HepG2 (cell line): ENCODE data around the gene TOP3B. TPM values are rescaled to one million over a fixed set of nuclear protein-coding genes. Genes with fewer than 3 reads are reported as not detected.

ENCODE experiments used
- ATAC-seq: fragments of 200-7000 bp; cut with Tn5 transposase; 3 replicates; pipeline ENCODE4 v1.9.1; 2020; ENCODE audit warnings: mild to moderate bottlenecking, moderate library complexity
- BruUV-seq: library from RNA; stranded (reverse); fragments of 400-500 nt; replicated peaks from 2 replicates; lab custom pipeline; 2021; lab: Mats Ljungman, UMichigan
- CTCF ChIA-PET: fragments of 300-600 bp; formaldehyde crosslinking; extraction: SDS; loops from one replicate; lab custom pipeline; 2021; ENCODE audit warnings: low total read pairs, inconsistent platforms, low intra/inter-chr PET ratio; lab: Yijun Ruan, JAX
- POLR2A ChIA-PET: fragments of 350-600 bp; sonication (Branson Sonifier 250); formaldehyde crosslinking; loops from one replicate; lab custom pipeline; 2020; ENCODE audit warnings: antibody characterized with exemption, inconsistent platforms; lab: Yijun Ruan, JAX
- DNase-seq: peaks from one replicate; pipeline ENCODE4 v3.0.0-alpha.2; 2015; ENCODE audit warnings: low spot score
- FAIRE-seq: peaks from 3 replicates; lab custom pipeline; 2011; peaks lifted over from hg19 to GRCh38; lab: Jason Lieb, UNC
- H2AFZ ChIP-seq: one replicate; pipeline ENCODE4 v1.6.1; 2011; ENCODE audit warnings: low read length, inconsistent platforms
- H3K27ac ChIP-seq: fragments of 300-600 bp; 3 replicates; pipeline ENCODE4 v1.8.0; 2011; ENCODE audit warnings: mixed run types, mild to moderate bottlenecking, mixed read lengths, low read length, inconsistent platforms; ENCODE audit not compliant: insufficient read depth; ENCODE audit errors: extremely low read length
- H3K27me3 ChIP-seq, 2 experiments: fragments of 200-600 bp in 1 of 2; 2 replicates in 1 of 2; 3 replicates in 1 of 2; pipeline versions ENCODE4 v1.6.0 to v1.8.0; 2011; ENCODE audit warnings: low read length in 2 of 2, mild to moderate bottlenecking in 2 of 2, moderate library complexity in 2 of 2, inconsistent platforms in 1 of 2; ENCODE audit not compliant: insufficient read depth in 2 of 2, control insufficient read depth in 1 of 2
- H3K36me3 ChIP-seq, 2 experiments: fragments of 200-600 bp in 1 of 2; replicated peaks in 1 of 2; 2 replicates in 1 of 2; 3 replicates in 1 of 2; pipeline versions ENCODE4 v1.5.1 to v1.8.0; 2011; ENCODE audit warnings: low read length in 2 of 2, inconsistent platforms in 1 of 2; ENCODE audit not compliant: insufficient read depth in 2 of 2, control insufficient read depth in 1 of 2
- H3K4me1 ChIP-seq: 2 replicates; pipeline ENCODE4 v1.5.1; 2012; ENCODE audit warnings: low read length, inconsistent platforms; ENCODE audit not compliant: insufficient read depth
- H3K4me2 ChIP-seq: 2 replicates; pipeline ENCODE4 v1.6.0; 2011; ENCODE audit warnings: low read depth, low read length, inconsistent platforms
- H3K4me3 ChIP-seq, 3 experiments: fragments of 200-600 bp in 1 of 3; sonication (generic), shearing (Covaris generic) in 1 of 3; replicated peaks in 1 of 3; 2 replicates each; pipeline ENCODE4 v1.5.1; 2011 to 2016; ENCODE audit warnings: low read length in 3 of 3, inconsistent platforms in 2 of 3, low read depth in 2 of 3, mild to moderate bottlenecking in 2 of 3, control low read depth in 1 of 3, mixed read lengths in 1 of 3; ENCODE audit not compliant: insufficient read depth in 1 of 3
- H3K79me2 ChIP-seq: one replicate; pipeline ENCODE4 v1.6.1; 2011; ENCODE audit warnings: low read length, inconsistent platforms; ENCODE audit not compliant: insufficient read depth
- H3K9ac ChIP-seq: 2 replicates; pipeline ENCODE4 v1.6.0; 2011; ENCODE audit warnings: mild to moderate bottlenecking, low read depth, low read length, inconsistent platforms; ENCODE audit not compliant: insufficient read depth
- H3K9me3 ChIP-seq: 2 replicates; pipeline ENCODE4 v1.5.1; 2012; ENCODE audit warnings: mild to moderate bottlenecking, low read length
- H4K20me1 ChIP-seq: 2 replicates; pipeline ENCODE4 v1.6.0; 2011; ENCODE audit warnings: inconsistent platforms, mild to moderate bottlenecking, low read length, moderate library complexity; ENCODE audit not compliant: insufficient read depth
- CEBPB ChIP-seq: IDR thresholded peaks from 2 replicates; pipeline ENCODE4 v1.6.1; 2011; ENCODE audit warnings: low read depth, low read length, improper control_type of control experiment, borderline replicate concordance
- IKZF4 ChIP-seq: sonication (generic); formaldehyde crosslinking; IDR thresholded peaks from 2 replicates; pipeline ENCODE4 v1.5.1; 2020; ENCODE audit warnings: borderline replicate concordance, mild to moderate bottlenecking, low read depth, missing genetic modification reagents; ENCODE audit errors: not compliant biosample characterization
- SP2 ChIP-seq: sonication (generic); formaldehyde crosslinking; IDR thresholded peaks from 2 replicates; pipeline ENCODE4 v1.5.1; 2020; ENCODE audit warnings: mild to moderate bottlenecking, missing genetic modification reagents
- TP53 ChIP-seq: sonication (generic); formaldehyde crosslinking; conservative IDR thresholded peaks from 2 replicates; pipeline ENCODE4 v1.4.0; 2020; ENCODE audit warnings: missing genetic modification reagents
- ZBTB38 ChIP-seq: sonication (generic); formaldehyde crosslinking; IDR thresholded peaks from 2 replicates; pipeline ENCODE4 v1.5.1; 2020; ENCODE audit warnings: mild to moderate bottlenecking, missing genetic modification reagents
- ZKSCAN1 ChIP-seq: fragments of 150-350 bp; IDR thresholded peaks from 2 replicates; pipeline ENCODE4 v1.6.1; 2014; ENCODE audit warnings: low read length
- ZNF670 ChIP-seq: sonication (generic); formaldehyde crosslinking; IDR thresholded peaks from 2 replicates; pipeline ENCODE4 v1.8.0; 2022; ENCODE audit warnings: mild to moderate bottlenecking, missing genetic modification reagents, borderline replicate concordance
- WGBS: methylation state at CpG from one replicate; pipeline ENCODE4 v1.1.6; 2017; ENCODE audit warnings: low lambda C conversion rate; 5-methylcytosine and 5-hydroxymethylcytosine counted together
- in situ Hi-C: cut with HindIII; loops from 2 replicates; pipeline ENCODE4 v1.10.0; 2017; ENCODE audit warnings: low pct_unique_long_range_greater_than_20kb; ENCODE audit not compliant: extremely low pct_ligation_motif_present
- intact Hi-C: fragments of 100-400 bp; cut with micrococcal nuclease; formaldehyde crosslinking; loops from one replicate; pipeline ENCODE4 v1.10.0; 2022; ENCODE audit not compliant: unreplicated experiment
- polyA plus RNA-seq, 8 experiments: library from polyadenylated mRNA; depleted of rRNA in 3 of 8; stranded (reverse) in 7 of 8; unstranded in 1 of 8; fragments of >200 nt; fragmentation: Illumina TruSeq in 4 of 8; extraction: Trizol in 4 of 8; gene quantifications; 2 replicates each; pipeline versions ENCODE4 v1.2.1 to v1.2.3, GENCODE V29; 2011 to 2016; ENCODE audit warnings: low read depth in 4 of 8, missing spikeins in 1 of 8, mixed read lengths in 1 of 8; ENCODE audit not compliant: insufficient read depth in 1 of 8
- total RNA-seq, 5 experiments: library from RNA; depleted of rRNA; stranded (reverse); fragments of >200 nt; fragmentation: Illumina TruSeq; extraction: Trizol; gene quantifications; 2 replicates each; pipeline ENCODE4 v1.2.3, GENCODE V29; 2016; ENCODE audit warnings: low read depth in 1 of 5
- TF ChIP-seq, protein P1 (sequence below): fragments of 450-650 bp; IDR thresholded peaks from 2 replicates; pipeline ENCODE4 v1.6.1; 2017
- TF ChIP-seq, protein P2 (sequence below): sonication (generic); formaldehyde crosslinking; IDR thresholded peaks from 2 replicates; pipeline ENCODE4 v1.4.0; 2020; ENCODE audit warnings: missing genetic modification reagents
- TF ChIP-seq, protein P3 (sequence below): sonication (generic); formaldehyde crosslinking; IDR thresholded peaks from 2 replicates; pipeline ENCODE4 v1.4.0; 2020; ENCODE audit warnings: missing genetic modification reagents
- TF ChIP-seq, protein P4 (sequence below): sonication (generic); formaldehyde crosslinking; conservative IDR thresholded peaks from 2 replicates; pipeline ENCODE4 v1.8.0; 2022; ENCODE audit warnings: missing genetic modification reagents
- TF ChIP-seq, protein P5 (sequence below): sonication (generic); formaldehyde crosslinking; IDR thresholded peaks from 2 replicates; pipeline ENCODE4 v1.4.0; 2020; ENCODE audit warnings: missing genetic modification reagents, borderline replicate concordance

The TOP3B gene
- total and polyA plus RNA-seq, 2 of the 13 experiments (the other 11 are each of a cell fraction or from before 2014, with no cell fraction given) = 28.5 to 29.7 TPM

DNA sequence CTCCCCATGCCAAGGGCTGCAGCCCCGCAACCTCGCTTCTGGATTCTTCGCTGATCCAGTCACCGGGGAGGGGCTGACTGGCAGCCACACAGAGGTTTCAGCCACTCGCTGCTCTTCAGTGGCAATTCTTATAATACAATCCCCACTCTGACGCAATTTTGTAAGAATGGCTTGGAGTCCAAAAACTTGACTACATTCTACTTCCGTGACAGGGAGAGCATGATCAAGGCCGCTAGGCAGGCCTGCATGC lies 44.8 kb downstream of the TOP3B start:
- CTCF ChIA-PET = interaction anchor here (1.6 to 2.0 kb wide), 2 partner anchors 15 to 225 kb away, joined by 15 to 25 read pairs; partner anchors contain the start of gene PPM1F
- in situ Hi-C loops (no loop called here), intact Hi-C loops (loop anchor here (1.0 to 5.0 kb wide), 4 partner anchors 15 to 224 kb away; partner anchors contain the start of genes MAPK1 and PPM1F)
- H3K4me3 ChIP-seq = peak overlapping the region; percentile 56 to 78 (median 72); a peak in 4 of 6 replicates
- POLR2A ChIA-PET = interaction anchor here (1.8 kb wide), 1 partner anchor 15 kb away, joined by 16 read pairs; the partner anchor contains the start of gene PPM1F
- peak overlapping the region; percentile 96 for H3K4me2 ChIP-seq
- ATAC-seq = no peak
- peaks cover 1 to 32% of the 10 kb centered on the region in 2 experiments; a peak in 4 of 5 replicates for H3K36me3 ChIP-seq
- H3K27ac ChIP-seq = peak overlapping the region; percentile 83
- no peaks in the 10 kb centered on the region for H3K27me3 ChIP-seq
- DNase-seq = no peak
- H3K4me1 ChIP-seq = peaks cover 18% of the 10 kb centered on the region
- BruUV-seq = no TSS peak
- no peaks in the 10 kb centered on the region for H4K20me1 ChIP-seq
- H3K79me2 ChIP-seq = no peaks in the 10 kb centered on the region
- H3K9me3 ChIP-seq = no peaks in the 10 kb centered on the region
- TF ChIP-seq, protein P1, sequence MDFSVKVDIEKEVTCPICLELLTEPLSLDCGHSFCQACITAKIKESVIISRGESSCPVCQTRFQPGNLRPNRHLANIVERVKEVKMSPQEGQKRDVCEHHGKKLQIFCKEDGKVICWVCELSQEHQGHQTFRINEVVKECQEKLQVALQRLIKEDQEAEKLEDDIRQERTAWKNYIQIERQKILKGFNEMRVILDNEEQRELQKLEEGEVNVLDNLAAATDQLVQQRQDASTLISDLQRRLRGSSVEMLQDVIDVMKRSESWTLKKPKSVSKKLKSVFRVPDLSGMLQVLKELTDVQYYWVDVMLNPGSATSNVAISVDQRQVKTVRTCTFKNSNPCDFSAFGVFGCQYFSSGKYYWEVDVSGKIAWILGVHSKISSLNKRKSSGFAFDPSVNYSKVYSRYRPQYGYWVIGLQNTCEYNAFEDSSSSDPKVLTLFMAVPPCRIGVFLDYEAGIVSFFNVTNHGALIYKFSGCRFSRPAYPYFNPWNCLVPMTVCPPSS = no peak
- TF ChIP-seq, protein P2, sequence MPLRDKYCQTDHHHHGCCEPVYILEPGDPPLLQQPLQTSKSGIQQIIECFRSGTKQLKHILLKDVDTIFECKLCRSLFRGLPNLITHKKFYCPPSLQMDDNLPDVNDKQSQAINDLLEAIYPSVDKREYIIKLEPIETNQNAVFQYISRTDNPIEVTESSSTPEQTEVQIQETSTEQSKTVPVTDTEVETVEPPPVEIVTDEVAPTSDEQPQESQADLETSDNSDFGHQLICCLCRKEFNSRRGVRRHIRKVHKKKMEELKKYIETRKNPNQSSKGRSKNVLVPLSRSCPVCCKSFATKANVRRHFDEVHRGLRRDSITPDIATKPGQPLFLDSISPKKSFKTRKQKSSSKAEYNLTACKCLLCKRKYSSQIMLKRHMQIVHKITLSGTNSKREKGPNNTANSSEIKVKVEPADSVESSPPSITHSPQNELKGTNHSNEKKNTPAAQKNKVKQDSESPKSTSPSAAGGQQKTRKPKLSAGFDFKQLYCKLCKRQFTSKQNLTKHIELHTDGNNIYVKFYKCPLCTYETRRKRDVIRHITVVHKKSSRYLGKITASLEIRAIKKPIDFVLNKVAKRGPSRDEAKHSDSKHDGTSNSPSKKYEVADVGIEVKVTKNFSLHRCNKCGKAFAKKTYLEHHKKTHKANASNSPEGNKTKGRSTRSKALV (CRISPR knock-in tag) = 0 out of 2 replicates have a peak, but pooled peaks have one; percentile 3
- TF ChIP-seq, protein P3, sequence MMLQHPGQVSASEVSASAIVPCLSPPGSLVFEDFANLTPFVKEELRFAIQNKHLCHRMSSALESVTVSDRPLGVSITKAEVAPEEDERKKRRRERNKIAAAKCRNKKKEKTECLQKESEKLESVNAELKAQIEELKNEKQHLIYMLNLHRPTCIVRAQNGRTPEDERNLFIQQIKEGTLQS (CRISPR knock-in tag) = no peak
- TF ChIP-seq, protein P4, sequence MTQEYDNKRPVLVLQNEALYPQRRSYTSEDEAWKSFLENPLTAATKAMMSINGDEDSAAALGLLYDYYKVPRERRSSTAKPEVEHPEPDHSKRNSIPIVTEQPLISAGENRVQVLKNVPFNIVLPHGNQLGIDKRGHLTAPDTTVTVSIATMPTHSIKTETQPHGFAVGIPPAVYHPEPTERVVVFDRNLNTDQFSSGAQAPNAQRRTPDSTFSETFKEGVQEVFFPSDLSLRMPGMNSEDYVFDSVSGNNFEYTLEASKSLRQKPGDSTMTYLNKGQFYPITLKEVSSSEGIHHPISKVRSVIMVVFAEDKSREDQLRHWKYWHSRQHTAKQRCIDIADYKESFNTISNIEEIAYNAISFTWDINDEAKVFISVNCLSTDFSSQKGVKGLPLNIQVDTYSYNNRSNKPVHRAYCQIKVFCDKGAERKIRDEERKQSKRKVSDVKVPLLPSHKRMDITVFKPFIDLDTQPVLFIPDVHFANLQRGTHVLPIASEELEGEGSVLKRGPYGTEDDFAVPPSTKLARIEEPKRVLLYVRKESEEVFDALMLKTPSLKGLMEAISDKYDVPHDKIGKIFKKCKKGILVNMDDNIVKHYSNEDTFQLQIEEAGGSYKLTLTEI (CRISPR knock-in tag) = no peak
- TF ChIP-seq, protein P5, sequence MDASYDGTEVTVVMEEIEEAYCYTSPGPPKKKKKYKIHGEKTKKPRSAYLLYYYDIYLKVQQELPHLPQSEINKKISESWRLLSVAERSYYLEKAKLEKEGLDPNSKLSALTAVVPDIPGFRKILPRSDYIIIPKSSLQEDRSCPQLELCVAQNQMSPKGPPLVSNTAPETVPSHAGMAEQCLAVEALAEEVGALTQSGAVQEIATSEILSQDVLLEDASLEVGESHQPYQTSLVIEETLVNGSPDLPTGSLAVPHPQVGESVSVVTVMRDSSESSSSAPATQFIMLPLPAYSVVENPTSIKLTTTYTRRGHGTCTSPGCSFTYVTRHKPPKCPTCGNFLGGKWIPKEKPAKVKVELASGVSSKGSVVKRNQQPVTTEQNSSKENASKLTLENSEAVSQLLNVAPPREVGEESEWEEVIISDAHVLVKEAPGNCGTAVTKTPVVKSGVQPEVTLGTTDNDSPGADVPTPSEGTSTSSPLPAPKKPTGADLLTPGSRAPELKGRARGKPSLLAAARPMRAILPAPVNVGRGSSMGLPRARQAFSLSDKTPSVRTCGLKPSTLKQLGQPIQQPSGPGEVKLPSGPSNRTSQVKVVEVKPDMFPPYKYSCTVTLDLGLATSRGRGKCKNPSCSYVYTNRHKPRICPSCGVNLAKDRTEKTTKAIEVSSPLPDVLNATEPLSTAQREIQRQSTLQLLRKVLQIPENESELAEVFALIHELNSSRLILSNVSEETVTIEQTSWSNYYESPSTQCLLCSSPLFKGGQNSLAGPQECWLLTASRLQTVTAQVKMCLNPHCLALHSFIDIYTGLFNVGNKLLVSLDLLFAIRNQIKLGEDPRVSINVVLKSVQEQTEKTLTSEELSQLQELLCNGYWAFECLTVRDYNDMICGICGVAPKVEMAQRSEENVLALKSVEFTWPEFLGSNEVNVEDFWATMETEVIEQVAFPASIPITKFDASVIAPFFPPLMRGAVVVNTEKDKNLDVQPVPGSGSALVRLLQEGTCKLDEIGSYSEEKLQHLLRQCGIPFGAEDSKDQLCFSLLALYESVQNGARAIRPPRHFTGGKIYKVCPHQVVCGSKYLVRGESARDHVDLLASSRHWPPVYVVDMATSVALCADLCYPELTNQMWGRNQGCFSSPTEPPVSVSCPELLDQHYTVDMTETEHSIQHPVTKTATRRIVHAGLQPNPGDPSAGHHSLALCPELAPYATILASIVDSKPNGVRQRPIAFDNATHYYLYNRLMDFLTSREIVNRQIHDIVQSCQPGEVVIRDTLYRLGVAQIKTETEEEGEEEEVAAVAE = no peak
- TF ChIP-seq SP2 (CRISPR knock-in tag) (no peak), TP53 (CRISPR knock-in tag) (no peak), ZKSCAN1 (no peak), IKZF4 (CRISPR knock-in tag) (no peak), ZNF670 (CRISPR knock-in tag) (peak; percentile 14; the same call in 1 of the 2 replicates), ZBTB38 (CRISPR knock-in tag) (no peak), CEBPB (peak; percentile 20; the same call in 1 of the 2 replicates)
- H2AFZ ChIP-seq = no peak overlapping the region
- H3K9ac ChIP-seq = peak overlapping the region; percentile 46
- WGBS = no CpG with 5 or more reads among the region's 8 CpGs
- FAIRE-seq = no peak
